ENCODE data around the gene IER3.
"Not testable (repeated sequence)": the region's sequence is repeated elsewhere in the genome, so short reads cannot be mapped to it uniquely, and the experiment has no call there.

GRCh38 chr6:30723159-30723842, 21.0 kb downstream of the IER3 start:
- TF ChIP-seq CTCF, POLR2A (IDR thresholded peaks at IDR 0.05): not testable (repeated sequence)
